SU-DHL-6 (cell line): ENCODE data around the gene CTNND2.

Source experiments
- H2AFZ ChIP-seq: fragments of 200-600 bp; sonication (generic); 2 replicates; pipeline ENCODE4 v1.6.1; 2014; ENCODE audit warnings: low read depth, mild to moderate bottlenecking, moderate library complexity, mixed read lengths, antibody characterized with exemption, low read length; ENCODE audit not compliant: severe bottlenecking
- H3F3A ChIP-seq: fragments of 200-600 bp; shearing (Covaris generic); 2 replicates; pipeline ENCODE4 v1.6.0; 2016; ENCODE audit warnings: antibody characterized with exemption, mild to moderate bottlenecking; ENCODE audit not compliant: insufficient read depth
- H3K27ac ChIP-seq: fragments of 200-600 bp; sonication (generic); 2 replicates; pipeline ENCODE4 v1.5.1; 2016; ENCODE audit warnings: low read depth, mild to moderate bottlenecking, low read length, moderate library complexity, mixed read lengths
- H3K27me3 ChIP-seq: fragments of 200-600 bp; sonication (generic), shearing (Covaris generic); 2 replicates; pipeline ENCODE4 v1.6.0; 2014; ENCODE audit warnings: mild to moderate bottlenecking, low read length
- H3K36me3 ChIP-seq: fragments of 200-600 bp; sonication (generic); 2 replicates; pipeline ENCODE4 v1.6.1; 2014; ENCODE audit warnings: mild to moderate bottlenecking, low read length, mixed read lengths
- H3K4me2 ChIP-seq: fragments of 300-600, 200-600 bp; shearing (Covaris generic), sonication (generic); 2 replicates; pipeline ENCODE4 v1.6.0; 2014; ENCODE audit warnings: low read length, low read depth, mild to moderate bottlenecking; ENCODE audit not compliant: poor library complexity, severe bottlenecking
- H3K4me3 ChIP-seq: fragments of 200-600 bp; sonication (generic); 2 replicates; pipeline ENCODE4 v1.5.1; 2014; ENCODE audit warnings: antibody characterized with exemption, low read length, mild to moderate bottlenecking, mixed read lengths; ENCODE audit not compliant: insufficient read depth, poor library complexity, severe bottlenecking
- H3K79me2 ChIP-seq: fragments of 200-600 bp; sonication (generic); 2 replicates; pipeline ENCODE4 v1.6.1; 2014; ENCODE audit warnings: mild to moderate bottlenecking, low read length, moderate library complexity; ENCODE audit not compliant: insufficient read depth
- H3K9ac ChIP-seq: fragments of 200-600 bp; sonication (generic); 2 replicates; pipeline ENCODE4 v1.7.0; 2014; ENCODE audit warnings: mild to moderate bottlenecking, low read length
- H3K9me2 ChIP-seq: fragments of 200-600 bp; sonication (generic); replicated peaks from 2 replicates; pipeline ENCODE4 v1.6.1; 2014; ENCODE audit warnings: low read length; ENCODE audit not compliant: insufficient read depth
- H3K9me3 ChIP-seq: fragments of 200-600 bp; sonication (generic); 2 replicates; pipeline ENCODE4 v1.6.1; 2014; ENCODE audit warnings: low read length, mixed read lengths; ENCODE audit not compliant: insufficient read depth
- H4K20me1 ChIP-seq: fragments of 200-600 bp; sonication (generic); 2 replicates; pipeline ENCODE4 v1.6.1; 2014; ENCODE audit warnings: low read depth, mild to moderate bottlenecking, antibody characterized with exemption, low read length, moderate library complexity, mixed read lengths
- CTCF ChIP-seq: fragments of 200-600 bp; sonication (generic); IDR thresholded peaks from one replicate; pipeline ENCODE4 v1.5.1; 2017; ENCODE audit warnings: antibody characterized with exemption, mild to moderate bottlenecking, low read length, moderate library complexity; ENCODE audit not compliant: insufficient read depth, poor library complexity, severe bottlenecking
- EZH2phosphoT487 ChIP-seq: fragments of 200-600 bp; sonication (generic), shearing (Covaris generic); conservative IDR thresholded peaks from 2 replicates; pipeline ENCODE4 v1.6.1; 2018; ENCODE audit warnings: mild to moderate bottlenecking, antibody characterized with exemption, low read length, moderate library complexity, mixed read lengths

Gene CTNND2

GRCh38 chr5:11407556-11408145 is 496.6 kb downstream of the CTNND2 start:
- no peak overlapping the region for H2AFZ ChIP-seq
- H3K4me3 ChIP-seq: no peak overlapping the region
- no peaks in the 10 kb centered on the region for H3K79me2 ChIP-seq
- H3F3A ChIP-seq: no peaks in the 10 kb centered on the region
- H3K27ac ChIP-seq: no peak overlapping the region
- H4K20me1 ChIP-seq: no peaks in the 10 kb centered on the region
- no peaks in the 10 kb centered on the region for H3K9me3 ChIP-seq
- no peaks in the 10 kb centered on the region for H3K9me2 ChIP-seq
- no peak overlapping the region for H3K9ac ChIP-seq
- H3K27me3 ChIP-seq: no peaks in the 10 kb centered on the region
- TF ChIP-seq CTCF (no peak), EZH2phosphoT487 (no peak)
- no peaks in the 10 kb centered on the region for H3K36me3 ChIP-seq
- H3K4me2 ChIP-seq: no peak overlapping the region

- no peaks in the 10 kb centered on the region for H4K20me1 ChIP-seq
- H3F3A ChIP-seq: no peaks in the 10 kb centered on the region
- no peak overlapping the region for H3K27ac ChIP-seq
- H3K4me2 ChIP-seq: no peak overlapping the region
- no peaks in the 10 kb centered on the region for H3K36me3 ChIP-seq
- no peaks in the 10 kb centered on the region for H3K9me3 ChIP-seq
- no peaks in the 10 kb centered on the region for H3K27me3 ChIP-seq
- no peaks in the 10 kb centered on the region for H3K79me2 ChIP-seq
- no peaks in the 10 kb centered on the region for H3K9me2 ChIP-seq
- TF ChIP-seq EZH2phosphoT487 (no peak), CTCF (no peak)
- H3K9ac ChIP-seq: no peak overlapping the region
- no peak overlapping the region for H2AFZ ChIP-seq
- no peak overlapping the region for H3K4me3 ChIP-seq
These were observed 503.9 kb downstream of the CTNND2 start for GRCh38 chr5:11400316-11400715.

DNA sequence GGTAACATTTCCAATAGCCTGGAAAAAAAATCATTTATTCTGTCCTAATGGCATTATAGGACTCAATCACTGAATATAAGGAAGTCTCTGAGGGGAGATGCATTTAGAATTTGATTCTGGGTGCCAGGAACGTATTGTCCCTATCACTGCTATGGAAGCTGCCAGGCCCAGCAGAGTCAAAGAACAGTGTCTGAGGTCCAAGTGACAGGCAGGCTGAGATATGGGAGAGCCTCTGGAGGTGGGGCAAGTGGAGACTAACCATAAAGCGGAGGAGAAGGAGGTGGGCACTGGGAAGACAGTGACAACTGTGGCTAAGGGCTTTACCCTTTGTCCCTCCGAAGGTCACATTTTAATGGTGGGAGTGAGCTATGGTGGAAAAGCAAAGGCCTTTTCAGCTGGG is 505.5 kb downstream of the CTNND2 start:
- H3K4me3 ChIP-seq: no peak overlapping the region
- no peaks in the 10 kb centered on the region for H3K27me3 ChIP-seq
- no peaks in the 10 kb centered on the region for H4K20me1 ChIP-seq
- H3K36me3 ChIP-seq: no peaks in the 10 kb centered on the region
- no peaks in the 10 kb centered on the region for H3K9me3 ChIP-seq
- H3K79me2 ChIP-seq: no peaks in the 10 kb centered on the region
- H3K9me2 ChIP-seq: no peaks in the 10 kb centered on the region
- H3F3A ChIP-seq: no peaks in the 10 kb centered on the region
- no peak overlapping the region for H2AFZ ChIP-seq
- H3K9ac ChIP-seq: no peak overlapping the region
- no peak overlapping the region for H3K27ac ChIP-seq
- H3K4me2 ChIP-seq: no peak overlapping the region
- no peak for TF ChIP-seq EZH2phosphoT487
- no peak for TF ChIP-seq CTCF
